ENCODE measurements around the gene POLR2A. TPM values are rescaled to one million over a fixed set of nuclear protein-coding genes. Genes with fewer than 3 reads are reported as not detected.

Gene POLR2A
- total RNA-seq (10 to 100 TPM; 41.9 to 51.4 (median 47.4) TPM), polyA plus RNA-seq (22.3 TPM)
- long read RNA-seq, donor 1, full-length matches to known transcripts: 1 of 30 reads
- long read RNA-seq, donor 1, partial matches to known transcripts: 29 of 30 reads
- long read RNA-seq, donor 1, other reads (novel, unspliced or antisense): 0 of 30 reads
- long read RNA-seq, donor 2, partial matches to known transcripts: 4 of 4 reads
- long read RNA-seq, donor 2, other reads (novel, unspliced or antisense): 0 of 4 reads
- long read RNA-seq, donor 3, partial matches to known transcripts: 0 of 8 reads
- long read RNA-seq, donor 3, other reads (novel, unspliced or antisense): 8 of 8 reads
- long read RNA-seq, donor 4, partial matches to known transcripts: 2 of 2 reads
- long read RNA-seq, donor 4, other reads (novel, unspliced or antisense): 0 of 2 reads

DNA sequence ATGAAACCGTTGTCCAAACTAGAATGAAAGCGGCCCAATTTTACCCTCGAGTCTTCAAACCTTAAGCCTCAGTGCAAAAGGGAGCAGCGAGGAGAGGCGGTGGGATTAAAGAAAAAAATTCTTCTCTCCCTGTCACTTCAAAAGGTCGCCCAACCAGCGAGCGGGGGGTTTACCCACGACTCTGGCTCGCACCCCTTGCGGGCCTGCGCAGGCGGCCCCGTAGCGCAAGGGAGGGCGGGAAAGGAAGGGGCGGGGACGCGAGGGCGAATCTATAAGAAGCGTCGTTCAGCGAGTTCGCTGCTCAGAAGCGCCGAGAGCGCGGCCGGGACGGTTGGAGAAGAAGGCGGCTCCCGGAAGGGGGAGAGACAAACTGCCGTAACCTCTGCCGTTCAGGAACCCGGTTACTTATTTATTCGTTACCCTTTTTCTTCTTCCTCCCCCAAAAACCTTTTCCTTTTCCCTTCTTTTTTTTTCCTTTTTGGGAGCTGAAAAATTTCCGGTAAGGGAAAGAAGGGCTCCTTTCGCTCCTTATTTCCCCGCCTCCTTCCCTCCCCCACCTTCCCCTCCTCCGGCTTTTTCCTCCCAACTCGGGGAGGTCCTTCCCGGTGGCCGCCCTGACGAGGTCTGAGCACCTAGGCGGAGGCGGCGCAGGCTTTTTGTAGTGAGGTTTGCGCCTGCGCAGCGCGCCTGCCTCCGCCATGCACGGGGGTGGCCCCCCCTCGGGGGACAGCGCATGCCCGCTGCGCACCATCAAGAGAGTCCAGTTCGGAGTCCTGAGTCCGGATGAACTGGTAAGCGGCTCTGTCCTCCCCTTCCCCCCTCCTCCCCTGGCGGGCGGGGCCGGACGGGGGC, at the start of gene POLR2A:
Gene POLR2A (plus strand): TSS at position 300 of the 852 bp plus-strand sequence.
- Histone ChIP-seq H3K4me1 (ENCODE audit: control insufficient read depth, insufficient read depth, low read length) (peaks cover 9% of the 10 kb centered on the region), H3K9me3 (ENCODE audit: control insufficient read depth, low read length) (no peaks in the 10 kb centered on the region), H3K27me3 (ENCODE audit: control insufficient read depth, insufficient read depth) (no peaks in the 10 kb centered on the region), H3K4me3 (ENCODE audit: low read length) (peak within 1 kb of the TSS; percentile 76), H3K27ac (ENCODE audit: low read length) (peak within 1 kb of the TSS; percentile 100)
- WGBS: under 1% methylated on average over 63 of the region's 64 CpGs
- peak; percentile 99 to 100 (median 100) for DNase-seq
- ATAC-seq: peak; percentile 89 to 92
- intact Hi-C loops (cut with DNase I): loop anchor here in 1 of 4 donors (5.0 kb wide), 1 partner anchor 137 kb away; no protein-coding TSS in a partner anchor

DNA sequence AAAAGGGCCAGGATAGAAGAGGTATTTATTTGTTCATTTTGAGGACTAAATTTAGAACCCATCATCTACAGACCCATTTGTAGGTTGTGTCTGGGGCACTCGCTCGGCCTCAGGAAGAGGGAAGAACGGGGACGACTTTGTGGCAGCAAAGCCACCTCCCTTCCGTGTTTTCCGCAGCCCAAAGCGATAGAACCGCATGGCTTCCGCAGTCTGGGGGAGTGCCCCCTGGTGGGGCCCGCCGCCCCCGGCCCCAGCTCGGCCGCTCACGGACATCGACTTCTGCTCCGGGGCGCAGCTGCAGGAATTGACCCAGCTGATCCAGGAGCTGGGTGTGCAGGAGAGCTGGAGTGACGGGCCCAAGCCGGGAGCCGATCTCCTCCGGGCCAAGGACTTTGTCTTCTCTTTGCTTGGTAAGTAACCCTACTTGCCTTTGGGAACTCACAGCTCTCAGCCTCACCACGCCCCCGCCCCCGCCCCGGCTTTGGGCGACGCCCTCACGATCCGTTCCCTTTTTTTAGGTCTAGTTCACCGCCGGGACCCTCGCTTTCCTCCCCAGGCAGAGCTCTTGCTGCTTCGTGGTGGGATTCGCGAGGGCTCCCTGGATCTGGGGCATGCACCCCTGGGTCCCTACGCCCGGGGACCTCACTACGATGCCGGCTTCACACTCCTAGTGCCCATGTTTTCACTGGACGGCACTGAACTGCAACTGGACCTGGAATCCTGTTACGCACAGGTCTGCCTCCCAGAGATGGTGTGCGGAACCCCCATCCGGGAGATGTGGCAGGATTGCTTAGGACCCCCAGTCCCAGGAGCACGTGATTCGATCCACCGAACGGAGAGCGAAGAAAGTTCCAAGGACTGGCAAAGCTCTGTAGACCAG, 48.2 kb upstream of the POLR2A start:
- intact Hi-C loops (cut with DNase I): loop anchor here (5.0 to 10.0 kb wide), 5 partner anchors 41 to 129 kb away; partner anchors contain the start of genes TMEM95 (in 3 of the 4), KCTD11 (in 2 of the 4), ZBTB4 (in 2 of the 4) and SENP3 (in 1 of the 4)
- Histone ChIP-seq H3K9me3 (ENCODE audit: control insufficient read depth, low read length) (no peaks in the 10 kb centered on the region), H3K4me1 (ENCODE audit: control insufficient read depth, insufficient read depth, low read length) (no peaks in the 10 kb centered on the region), H3K27ac (ENCODE audit: low read length) (peak overlapping the region; percentile 5), H3K4me3 (ENCODE audit: low read length) (peak overlapping the region; percentile 53), H3K27me3 (ENCODE audit: control insufficient read depth, insufficient read depth) (no peaks in the 10 kb centered on the region)
- ATAC-seq (peak; percentile 0 to 6), DNase-seq (peak in 2 of 3 donors; percentile 80 to 84)
- WGBS: 8% methylated on average over 49 of the region's 49 CpGs

DNA sequence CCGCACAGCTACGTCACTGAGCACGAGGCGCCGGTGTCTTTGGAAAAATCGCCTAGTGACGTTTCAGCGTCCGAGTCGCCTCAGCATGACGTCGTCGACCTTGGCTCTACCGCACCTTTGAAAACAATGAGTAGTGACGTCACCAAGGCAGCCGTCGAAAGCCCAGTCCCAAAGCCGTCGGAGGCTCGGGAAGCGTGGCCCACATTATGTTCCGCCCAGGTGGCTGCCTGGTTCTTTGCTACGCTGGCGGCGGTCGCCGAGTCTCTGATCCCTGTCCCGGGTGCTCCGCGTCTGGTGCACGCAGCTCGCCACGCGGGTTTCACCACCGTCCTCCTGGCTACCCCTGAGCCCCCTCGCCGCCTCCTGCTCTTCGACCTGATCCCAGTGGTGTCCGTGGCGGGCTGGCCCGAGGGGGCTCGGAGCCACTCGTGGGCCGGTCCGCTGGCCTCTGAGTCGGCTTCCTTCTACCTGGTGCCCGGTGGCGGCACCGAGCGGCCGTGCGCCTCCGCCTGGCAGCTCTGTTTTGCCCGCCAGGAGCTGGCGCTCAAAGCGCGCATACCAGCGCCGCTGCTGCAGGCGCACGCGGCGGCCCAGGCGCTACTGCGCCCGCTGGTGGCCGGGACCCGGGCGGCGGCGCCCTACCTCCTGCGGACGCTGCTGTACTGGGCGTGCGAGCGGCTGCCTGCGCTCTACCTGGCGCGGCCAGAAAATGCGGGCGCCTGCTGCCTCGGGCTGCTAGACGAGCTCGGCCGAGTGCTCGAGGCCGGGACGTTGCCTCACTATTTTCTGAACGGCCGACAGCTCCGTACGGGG, 47.4 kb upstream of the POLR2A start:
- 5% methylated on average over 92 of the region's 92 CpGs for WGBS
- peak overlapping the region; percentile 24 for H3K27ac ChIP-seq (ENCODE audit: low read length)

DNA sequence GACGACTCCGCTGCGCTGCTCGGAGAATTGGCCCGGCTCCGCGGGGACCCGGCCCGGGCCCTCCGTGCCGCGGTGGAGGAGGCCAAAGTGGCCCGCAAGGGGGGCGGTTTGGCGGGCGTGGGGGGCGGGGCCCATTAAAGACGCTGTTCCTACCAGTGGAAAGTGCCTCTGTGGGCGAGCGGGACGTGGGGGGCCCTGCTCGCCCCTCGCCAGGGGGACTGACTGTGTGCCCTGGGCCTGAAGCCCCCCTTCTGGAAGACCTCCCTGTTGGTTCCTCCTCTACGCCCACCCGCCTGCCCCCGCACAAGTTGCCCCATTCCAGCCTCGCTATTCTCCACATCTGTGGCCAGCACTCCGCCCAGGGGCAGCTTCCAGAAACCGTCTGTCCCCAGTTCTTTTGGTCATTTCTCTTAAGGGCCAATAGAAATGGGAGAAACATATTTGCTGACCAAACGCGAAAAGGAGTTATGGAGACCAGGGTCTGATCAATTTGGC, 46.8 kb upstream of the POLR2A start:
- Histone ChIP-seq H3K27ac (ENCODE audit: low read length) (peak overlapping the region; percentile 77), H3K4me3 (ENCODE audit: low read length) (peak overlapping the region; percentile 42), H3K27me3 (ENCODE audit: control insufficient read depth, insufficient read depth) (no peaks in the 10 kb centered on the region), H3K9me3 (ENCODE audit: control insufficient read depth, low read length) (no peaks in the 10 kb centered on the region), H3K4me1 (ENCODE audit: control insufficient read depth, insufficient read depth, low read length) (no peaks in the 10 kb centered on the region)
- DNase-seq: peak in 1 of 3 donors; percentile 66
- no peak for ATAC-seq
- WGBS: 20% methylated on average over 31 of the region's 31 CpGs
- intact Hi-C loops (cut with DNase I): loop anchor here (5.0 to 10.0 kb wide), 5 partner anchors 40 to 127 kb away; partner anchors contain the start of genes TMEM95 (in 3 of the 4), KCTD11 (in 2 of the 4), ZBTB4 (in 2 of the 4) and SENP3 (in 1 of the 4)

More for the DNA sequence above, 47.4 kb upstream of the POLR2A start:
- Histone ChIP-seq H3K27me3 (ENCODE audit: control insufficient read depth, insufficient read depth) (no peaks in the 10 kb centered on the region), H3K4me3 (ENCODE audit: low read length) (peak overlapping the region; percentile 42), H3K9me3 (ENCODE audit: control insufficient read depth, low read length) (no peaks in the 10 kb centered on the region), H3K4me1 (ENCODE audit: control insufficient read depth, insufficient read depth, low read length) (no peaks in the 10 kb centered on the region)
- intact Hi-C loops (cut with DNase I): loop anchor here (5.0 to 10.0 kb wide), 5 partner anchors 41 to 128 kb away; partner anchors contain the start of genes TMEM95 (in 3 of the 4), KCTD11 (in 2 of the 4), ZBTB4 (in 2 of the 4) and SENP3 (in 1 of the 4)
- DNase-seq (peak; percentile 81 to 93 (median 92)), ATAC-seq (peak; percentile 75 to 76)

DNA sequence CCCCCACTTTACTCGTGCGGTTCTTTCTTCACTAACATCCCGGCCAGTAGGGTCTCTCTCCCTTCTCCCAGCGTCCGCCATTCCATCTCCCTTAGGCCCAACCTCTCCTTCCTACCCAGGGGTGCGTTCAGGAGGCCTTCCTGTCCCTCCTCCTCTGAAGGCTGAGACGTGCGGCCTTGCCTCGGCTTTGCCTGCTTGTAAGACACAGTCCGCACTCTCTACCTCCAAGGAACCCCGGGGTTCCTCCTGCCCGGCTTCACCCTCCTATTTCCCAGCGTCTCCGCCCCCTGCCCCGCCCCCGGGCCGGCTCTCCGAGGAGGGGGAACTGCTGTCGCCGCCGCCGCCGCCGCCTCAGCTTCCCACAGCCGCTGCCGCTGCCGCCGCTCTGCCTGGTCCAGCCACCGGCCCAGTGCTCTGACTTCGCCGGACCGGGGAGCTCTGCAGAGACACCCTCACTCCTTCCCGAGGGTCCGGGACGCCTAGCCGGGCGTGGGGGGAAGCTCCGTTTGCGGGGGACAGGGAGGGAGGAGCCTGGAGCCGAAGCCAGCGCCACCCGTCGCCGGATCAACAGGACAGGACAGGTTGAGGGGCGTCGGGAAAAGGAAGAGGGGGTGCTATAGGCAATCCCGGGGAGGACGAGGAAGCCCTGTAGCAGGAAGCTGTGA, 46.1 kb upstream of the POLR2A start:
- Histone ChIP-seq H3K4me1 (ENCODE audit: control insufficient read depth, insufficient read depth, low read length) (no peaks in the 10 kb centered on the region), H3K9me3 (ENCODE audit: control insufficient read depth, low read length) (no peaks in the 10 kb centered on the region), H3K4me3 (ENCODE audit: low read length) (peak overlapping the region; percentile 42), H3K27me3 (ENCODE audit: control insufficient read depth, insufficient read depth) (no peaks in the 10 kb centered on the region), H3K27ac (ENCODE audit: low read length) (peak overlapping the region; percentile 77)
- intact Hi-C loops (cut with DNase I): loop anchor here (5.0 to 10.0 kb wide), 5 partner anchors 39 to 127 kb away; partner anchors contain the start of genes TMEM95 (in 3 of the 4), KCTD11 (in 2 of the 4), ZBTB4 (in 2 of the 4) and SENP3 (in 1 of the 4)
- 5% methylated on average over 48 of the region's 48 CpGs for WGBS
- ATAC-seq: peak; percentile 36 to 39
- DNase-seq: peak; percentile 86 to 94 (median 93)

DNA sequence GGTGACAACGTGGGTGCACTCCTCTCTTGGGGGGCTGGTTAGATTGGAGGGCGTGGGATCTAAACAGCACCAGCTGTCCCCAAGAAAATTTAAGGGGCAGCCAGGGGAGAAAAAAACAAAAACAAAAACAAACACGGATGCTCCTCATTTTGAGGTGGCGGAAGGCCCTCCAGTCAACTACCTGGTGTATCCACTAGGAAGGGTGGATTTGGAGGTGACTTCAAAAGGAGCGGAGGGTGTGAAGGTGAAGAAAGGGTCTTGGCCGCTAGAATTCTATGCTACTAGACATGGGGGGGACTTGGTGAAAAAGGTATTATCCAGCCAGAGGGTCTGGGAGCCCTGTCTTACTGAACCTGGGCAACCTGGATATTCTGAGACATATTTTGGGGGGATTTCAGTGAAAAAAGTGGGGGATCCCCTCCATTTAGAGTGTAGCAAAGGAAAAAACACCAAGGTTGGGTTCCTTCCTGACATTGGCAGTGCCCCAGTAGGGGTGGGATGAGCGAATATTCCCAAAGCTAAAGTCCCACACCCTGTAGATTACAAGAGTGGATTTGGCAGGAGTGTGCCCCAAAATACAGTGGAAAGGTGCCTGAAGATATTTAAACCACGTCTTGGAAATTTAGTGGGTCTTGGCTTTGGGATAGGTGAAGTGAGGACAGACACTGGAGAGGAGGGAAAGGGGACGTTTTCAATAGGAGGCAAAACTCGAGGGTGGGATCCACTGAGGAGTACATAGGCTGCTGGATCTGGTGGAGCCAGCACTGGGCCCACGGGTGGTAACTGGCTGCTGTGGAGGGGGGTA, 45.3 kb upstream of the POLR2A start:
- 42% methylated on average over 11 of the region's 11 CpGs for WGBS
- no peaks in the 10 kb centered on the region for H3K9me3 ChIP-seq (ENCODE audit: control insufficient read depth, low read length)
- peak in 1 of 3 donors; percentile 10 for DNase-seq
- no peaks in the 10 kb centered on the region for H3K4me1 ChIP-seq (ENCODE audit: control insufficient read depth, insufficient read depth, low read length)
- intact Hi-C loops (cut with DNase I): loop anchor here (5.0 to 10.0 kb wide), 5 partner anchors 38 to 126 kb away; partner anchors contain the start of genes TMEM95 (in 3 of the 4), KCTD11 (in 2 of the 4), ZBTB4 (in 2 of the 4) and SENP3 (in 1 of the 4)
- no peaks in the 10 kb centered on the region for H3K27me3 ChIP-seq (ENCODE audit: control insufficient read depth, insufficient read depth)
- peak overlapping the region; percentile 77 for H3K27ac ChIP-seq (ENCODE audit: low read length)
- no peak for ATAC-seq
- H3K4me3 ChIP-seq (ENCODE audit: low read length): peak overlapping the region; percentile 51

DNA sequence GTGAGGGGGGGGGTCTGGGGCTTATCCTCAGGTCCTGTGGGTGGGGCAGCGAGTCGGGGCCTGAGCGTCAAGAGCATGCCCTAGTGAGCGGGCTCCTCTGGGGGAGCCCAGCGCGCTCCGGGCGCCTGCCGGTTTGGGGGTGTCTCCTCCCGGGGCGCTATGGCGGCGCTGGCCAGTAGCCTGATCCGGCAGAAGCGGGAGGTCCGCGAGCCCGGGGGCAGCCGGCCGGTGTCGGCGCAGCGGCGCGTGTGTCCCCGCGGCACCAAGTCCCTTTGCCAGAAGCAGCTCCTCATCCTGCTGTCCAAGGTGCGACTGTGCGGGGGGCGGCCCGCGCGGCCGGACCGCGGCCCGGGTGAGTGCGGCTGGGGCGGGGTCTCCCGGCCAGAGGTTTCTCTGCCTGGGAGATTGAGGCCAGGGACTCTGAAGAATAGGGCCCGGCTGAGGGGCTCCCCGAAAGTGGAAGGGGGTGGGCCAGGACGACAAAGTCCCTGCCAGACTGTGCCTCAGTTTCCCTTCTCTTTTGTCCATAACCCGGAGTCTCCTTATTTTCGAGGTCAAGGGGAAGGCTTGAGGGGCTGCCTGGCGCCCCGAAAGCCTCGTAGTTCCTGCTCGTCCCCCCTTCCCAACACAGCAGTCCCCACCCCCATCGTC, 44.6 kb upstream of the POLR2A start, which contains the start of gene FGF11:
Gene FGF11 (plus strand): TSS at position 51 of the 651 bp plus-strand sequence. CDS start 109 bp downstream, at position 160.
- no peaks in the 10 kb centered on the region for H3K27me3 ChIP-seq (ENCODE audit: control insufficient read depth, insufficient read depth)
- H3K9me3 ChIP-seq (ENCODE audit: control insufficient read depth, low read length): no peaks in the 10 kb centered on the region
- intact Hi-C loops (cut with DNase I): loop anchor here (5.0 to 10.0 kb wide), 5 partner anchors 38 to 125 kb away; partner anchors contain the start of genes TMEM95 (in 3 of the 4), KCTD11 (in 2 of the 4), ZBTB4 (in 2 of the 4) and SENP3 (in 1 of the 4)
- H3K4me1 ChIP-seq (ENCODE audit: control insufficient read depth, insufficient read depth, low read length): no peaks in the 10 kb centered on the region
- 1% methylated on average over 50 of the region's 50 CpGs for WGBS
- DNase-seq: peak in 2 of 3 donors; percentile 63 to 66
- H3K27ac ChIP-seq (ENCODE audit: low read length): peak within 1 kb of the TSS; percentile 77
- ATAC-seq: no peak
- H3K4me3 ChIP-seq (ENCODE audit: low read length): peak within 1 kb of the TSS; percentile 51
